ENCODE data around the gene GPS1.

GRCh38 chr17:82076785-82077591 lies 25.3 kb downstream of the GPS1 start:
- TF ChIP-seq, protein P1, sequence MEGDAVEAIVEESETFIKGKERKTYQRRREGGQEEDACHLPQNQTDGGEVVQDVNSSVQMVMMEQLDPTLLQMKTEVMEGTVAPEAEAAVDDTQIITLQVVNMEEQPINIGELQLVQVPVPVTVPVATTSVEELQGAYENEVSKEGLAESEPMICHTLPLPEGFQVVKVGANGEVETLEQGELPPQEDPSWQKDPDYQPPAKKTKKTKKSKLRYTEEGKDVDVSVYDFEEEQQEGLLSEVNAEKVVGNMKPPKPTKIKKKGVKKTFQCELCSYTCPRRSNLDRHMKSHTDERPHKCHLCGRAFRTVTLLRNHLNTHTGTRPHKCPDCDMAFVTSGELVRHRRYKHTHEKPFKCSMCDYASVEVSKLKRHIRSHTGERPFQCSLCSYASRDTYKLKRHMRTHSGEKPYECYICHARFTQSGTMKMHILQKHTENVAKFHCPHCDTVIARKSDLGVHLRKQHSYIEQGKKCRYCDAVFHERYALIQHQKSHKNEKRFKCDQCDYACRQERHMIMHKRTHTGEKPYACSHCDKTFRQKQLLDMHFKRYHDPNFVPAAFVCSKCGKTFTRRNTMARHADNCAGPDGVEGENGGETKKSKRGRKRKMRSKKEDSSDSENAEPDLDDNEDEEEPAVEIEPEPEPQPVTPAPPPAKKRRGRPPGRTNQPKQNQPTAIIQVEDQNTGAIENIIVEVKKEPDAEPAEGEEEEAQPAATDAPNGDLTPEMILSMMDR (IDR thresholded peaks at IDR 0.05) = no peak
- no peak for TF ChIP-seq POLR2A (IDR thresholded peaks at IDR 0.05)

Measured in esophagus squamous epithelium (tissue), 4 donors.